GM21447 (cell line): ENCODE measurements around the gene RNF138.
"Not testable (repeated sequence)": the region's sequence is repeated elsewhere in the genome, so short reads cannot be mapped to it uniquely, and the experiment has no call there.

Experiments used
- ATAC-seq: cut with Tn5 transposase; IDR thresholded peaks from one replicate; pipeline ENCODE4 v1.9.1; 2021; ENCODE audit not compliant: unreplicated experiment

Gene RNF138

GRCh38 chr18:32091724-32092421 lies at the start of gene RNF138:
TSS of gene RNF138 (plus strand) at chr18:32091874. CDS start at chr18:32092777, 903 bp downstream.
- ATAC-seq: peak; percentile 61

GRCh38 chr18:32042337-32042736 lies 49.3 kb upstream of the RNF138 start:
- ATAC-seq: no peak

GRCh38 chr18:32048507-32049091 lies 43.1 kb upstream of the RNF138 start:
- ATAC-seq: peak; percentile 76

GRCh38 chr18:32049393-32050171 lies 42.1 kb upstream of the RNF138 start:
- peak; percentile 49 for ATAC-seq

GRCh38 chr18:32056613-32057358 lies 34.9 kb upstream of the RNF138 start:
- no peak for ATAC-seq

- ATAC-seq: no peak
Observed at GRCh38 chr18:32057624-32058165, 34.0 kb upstream of the RNF138 start.

- no peak for ATAC-seq
Observed at GRCh38 chr18:32060026-32060425, 31.6 kb upstream of the RNF138 start.

- no peak for ATAC-seq
Observed at GRCh38 chr18:32067375-32068167, 24.1 kb upstream of the RNF138 start.

GRCh38 chr18:32072321-32072720 lies 19.4 kb upstream of the RNF138 start:
- ATAC-seq: no peak

- ATAC-seq: no peak
Observed at GRCh38 chr18:32074206-32074605, 17.5 kb upstream of the RNF138 start.

GRCh38 chr18:32078845-32079244 lies 12.8 kb upstream of the RNF138 start:
- ATAC-seq: no peak

GRCh38 chr18:32081881-32082280 lies 9.8 kb upstream of the RNF138 start:
- ATAC-seq: no peak

GRCh38 chr18:32083781-32084180 lies 7.9 kb upstream of the RNF138 start:
- no peak for ATAC-seq

GRCh38 chr18:32086881-32087280 lies 4.8 kb upstream of the RNF138 start:
- no peak for ATAC-seq

GRCh38 chr18:32090831-32091230 lies 843 bp upstream of the RNF138 start:
- ATAC-seq: not testable (repeated sequence)

GRCh38 chr18:32091325-32091723 lies 350 bp upstream of the RNF138 start:
- no peak for ATAC-seq

GRCh38 chr18:32092422-32093101 lies 888 bp downstream of the RNF138 start:
- peak; percentile 71 for ATAC-seq

GRCh38 chr18:32093102-32093511 lies 1.4 kb downstream of the RNF138 start:
- ATAC-seq: peak; percentile 34

- no peak for ATAC-seq
Observed at GRCh38 chr18:32093523-32093922, 1.8 kb downstream of the RNF138 start.
